ENCODE results near the gene IL16. TPM values are rescaled to one million over a fixed set of nuclear protein-coding genes. Genes with fewer than 3 reads are reported as not detected.

Gene IL16
- total RNA-seq, 1 donor from 2014 or later = 0.05 TPM

- Mint-ChIP-seq H3K27me3 (ENCODE audit: low read depth) (no peaks in the 10 kb centered on the region), H3K27ac (ENCODE audit: unreplicated experiment) (no peak overlapping the region), H3K4me1 (peaks cover 4% of the 10 kb centered on the region), H3K9me3 (no peaks in the 10 kb centered on the region), H3K36me3 (ENCODE audit: low read depth) (no peaks in the 10 kb centered on the region), H3K4me3 (no peak overlapping the region)
- no peak for DNase-seq (ENCODE audit: low read depth, low spot score)
- no peak for TF ChIP-seq CTCF (conservative IDR thresholded peaks at IDR 0.05)
These were observed 135.6 kb downstream of the IL16 start for GRCh38 chr15:81332326-81332725.

DNA sequence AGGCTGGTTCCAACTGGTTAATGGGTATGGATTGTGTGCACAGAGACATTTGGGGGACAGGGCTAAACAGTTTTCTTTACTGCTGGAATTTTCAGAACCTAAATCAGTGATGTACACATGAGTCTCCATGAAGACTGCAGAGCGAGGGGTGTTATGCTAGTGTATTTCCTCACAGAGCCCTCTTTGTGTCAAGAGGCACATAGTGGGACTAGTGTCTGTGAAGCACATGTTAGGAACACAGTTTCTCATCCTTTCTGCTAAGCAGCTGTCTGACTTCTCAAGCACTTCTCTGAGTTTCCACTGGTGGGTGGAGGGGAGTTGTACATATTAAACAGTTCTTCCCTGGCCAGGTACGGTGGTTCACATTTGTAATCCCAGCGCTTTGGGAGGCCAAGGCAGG is 136.7 kb downstream of the IL16 start:
- no peak overlapping the region for H3K27ac Mint-ChIP-seq (ENCODE audit: unreplicated experiment)
- no peak overlapping the region for H3K4me3 Mint-ChIP-seq

GRCh38 chr15:81334768-81335435 is 138.2 kb downstream of the IL16 start:
- Mint-ChIP-seq H3K4me1 (no peaks in the 10 kb centered on the region), H3K27ac (ENCODE audit: unreplicated experiment) (no peak overlapping the region), H3K36me3 (ENCODE audit: low read depth) (no peaks in the 10 kb centered on the region), H3K27me3 (ENCODE audit: low read depth) (peaks cover 4% of the 10 kb centered on the region), H3K4me3 (no peak overlapping the region), H3K9me3 (no peaks in the 10 kb centered on the region)
- TF ChIP-seq CTCF (conservative IDR thresholded peaks at IDR 0.05) = no peak
- DNase-seq (ENCODE audit: low read depth, low spot score) = no peak

More for the DNA sequence above, 136.7 kb downstream of the IL16 start:
- Mint-ChIP-seq H3K36me3 (ENCODE audit: low read depth) (no peaks in the 10 kb centered on the region), H3K9me3 (no peaks in the 10 kb centered on the region), H3K27me3 (ENCODE audit: low read depth) (no peaks in the 10 kb centered on the region), H3K4me1 (no peaks in the 10 kb centered on the region)
- DNase-seq (ENCODE audit: low read depth, low spot score) = no peak
- TF ChIP-seq CTCF (conservative IDR thresholded peaks at IDR 0.05) = no peak

- H3K9me3 Mint-ChIP-seq = no peaks in the 10 kb centered on the region
- no peaks in the 10 kb centered on the region for H3K4me1 Mint-ChIP-seq
- no peaks in the 10 kb centered on the region for H3K36me3 Mint-ChIP-seq (ENCODE audit: low read depth)
- H3K27me3 Mint-ChIP-seq (ENCODE audit: low read depth) = peaks cover 4% of the 10 kb centered on the region
- no peak overlapping the region for H3K4me3 Mint-ChIP-seq
- no peak for DNase-seq (ENCODE audit: low read depth, low spot score)
- H3K27ac Mint-ChIP-seq (ENCODE audit: unreplicated experiment) = no peak overlapping the region
- no peak for TF ChIP-seq CTCF (conservative IDR thresholded peaks at IDR 0.05)
These were observed 139.0 kb downstream of the IL16 start for GRCh38 chr15:81335631-81336030.

DNA sequence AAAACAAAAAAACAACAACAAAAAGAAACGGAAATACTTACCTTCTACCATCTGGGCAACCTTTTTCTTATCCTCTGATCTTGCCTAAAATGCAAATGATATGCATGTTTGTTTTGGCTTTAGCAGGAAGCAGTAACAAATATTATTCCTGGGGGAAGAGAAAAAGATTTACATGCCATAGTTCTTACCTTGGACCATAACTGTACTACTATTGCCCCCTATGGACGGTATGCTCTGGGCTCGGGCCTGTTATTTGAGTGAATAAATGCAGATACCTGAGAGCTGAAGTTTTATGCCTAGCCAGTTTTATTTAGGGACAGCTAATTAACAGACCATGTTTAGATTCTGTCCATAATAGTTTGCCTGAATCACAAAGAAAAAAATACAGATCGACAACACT is 139.9 kb downstream of the IL16 start:
- H3K4me1 Mint-ChIP-seq = no peaks in the 10 kb centered on the region
- H3K27me3 Mint-ChIP-seq (ENCODE audit: low read depth) = peaks cover 7% of the 10 kb centered on the region

More for the DNA sequence above, 139.9 kb downstream of the IL16 start:
- TF ChIP-seq CTCF (conservative IDR thresholded peaks at IDR 0.05) = peak; percentile 20
- Mint-ChIP-seq H3K36me3 (ENCODE audit: low read depth) (no peaks in the 10 kb centered on the region), H3K27ac (ENCODE audit: unreplicated experiment) (no peak overlapping the region), H3K9me3 (no peaks in the 10 kb centered on the region), H3K4me3 (no peak overlapping the region)
- no peak for DNase-seq (ENCODE audit: low read depth, low spot score)

Measured in neural crest cell (in vitro differentiated cells).